Measurements from ENCODE around the gene TNFSF10.
"Not testable (repeated sequence)": the region's sequence is repeated elsewhere in the genome, so short reads cannot be mapped to it uniquely, and the experiment has no call there.

Gene TNFSF10

GRCh38 chr3:172522871-172523818, at the start of gene TNFSF10:
TSS of gene TNFSF10 (minus strand) at chr3:172523430. CDS start at chr3:172523384, 46 bp downstream.
- DNase-seq (ENCODE audit: low read depth, low spot score), result peak; percentile 57
- peak within 1 kb of the TSS; percentile 95 for H3K27ac ChIP-seq

GRCh38 chr3:172569128-172570008, 46.1 kb upstream of the TNFSF10 start:
- DNase-seq (ENCODE audit: low read depth, low spot score), result no peak
- no peak overlapping the region for H3K27ac ChIP-seq

- DNase-seq (ENCODE audit: low read depth, low spot score), result no peak
- no peak overlapping the region for H3K27ac ChIP-seq
These were observed 45.5 kb upstream of the TNFSF10 start for GRCh38 chr3:172568701-172569100.

- DNase-seq (ENCODE audit: low read depth, low spot score); H3K27ac ChIP-seq: not testable (repeated sequence)
These were observed 43.6 kb upstream of the TNFSF10 start for GRCh38 chr3:172566785-172567184.

- DNase-seq (ENCODE audit: low read depth, low spot score), result no peak
- H3K27ac ChIP-seq, result no peak overlapping the region
These were observed 41.3 kb upstream of the TNFSF10 start for GRCh38 chr3:172564499-172564898.

GRCh38 chr3:172562871-172563865, 39.9 kb upstream of the TNFSF10 start:
- peak overlapping the region; percentile 80 for H3K27ac ChIP-seq
- no peak for DNase-seq (ENCODE audit: low read depth, low spot score)

GRCh38 chr3:172561897-172562640, 38.8 kb upstream of the TNFSF10 start:
- peak overlapping the region; percentile 80 for H3K27ac ChIP-seq
- DNase-seq (ENCODE audit: low read depth, low spot score), result no peak

- peak overlapping the region; percentile 80 for H3K27ac ChIP-seq
- no peak for DNase-seq (ENCODE audit: low read depth, low spot score)
These were observed 37.4 kb upstream of the TNFSF10 start for GRCh38 chr3:172560586-172560985.

GRCh38 chr3:172560026-172560425, 36.8 kb upstream of the TNFSF10 start:
- H3K27ac ChIP-seq, result peak overlapping the region; percentile 80
- DNase-seq (ENCODE audit: low read depth, low spot score), result no peak

- no peak overlapping the region for H3K27ac ChIP-seq
- DNase-seq (ENCODE audit: low read depth, low spot score), result no peak
These were observed 35.8 kb upstream of the TNFSF10 start for GRCh38 chr3:172559020-172559419.

GRCh38 chr3:172557515-172558220, 34.4 kb upstream of the TNFSF10 start:
- H3K27ac ChIP-seq, result peak overlapping the region; percentile 51
- no peak for DNase-seq (ENCODE audit: low read depth, low spot score)

- no peak overlapping the region for H3K27ac ChIP-seq
- DNase-seq (ENCODE audit: low read depth, low spot score), result no peak
These were observed 30.5 kb upstream of the TNFSF10 start for GRCh38 chr3:172553526-172554252.

- no peak overlapping the region for H3K27ac ChIP-seq
These were observed 29.4 kb upstream of the TNFSF10 start for GRCh38 chr3:172552607-172553006.

GRCh38 chr3:172551874-172552273, 28.6 kb upstream of the TNFSF10 start:
- no peak for DNase-seq (ENCODE audit: low read depth, low spot score)
- H3K27ac ChIP-seq, result no peak overlapping the region

More at GRCh38 chr3:172552607-172553006, 29.4 kb upstream of the TNFSF10 start:
- no peak for DNase-seq (ENCODE audit: low read depth, low spot score)

GRCh38 chr3:172550347-172550943, 27.2 kb upstream of the TNFSF10 start:
- peak; percentile 97 for DNase-seq (ENCODE audit: low read depth, low spot score)
- H3K27ac ChIP-seq, result peak overlapping the region; percentile 59

GRCh38 chr3:172549144-172549543, 25.9 kb upstream of the TNFSF10 start:
- DNase-seq (ENCODE audit: low read depth, low spot score), result no peak
- no peak overlapping the region for H3K27ac ChIP-seq

GRCh38 chr3:172546628-172547214, 23.5 kb upstream of the TNFSF10 start:
- H3K27ac ChIP-seq, result peak overlapping the region; percentile 78
- DNase-seq (ENCODE audit: low read depth, low spot score), result no peak
